ENCODE data around the gene ASF1B.

- TF ChIP-seq CTCF (conservative IDR thresholded peaks at IDR 0.05; ENCODE audit: low read length) (peak; percentile 73), EZH2phosphoT487 (IDR thresholded peaks at IDR 0.05; ENCODE audit: borderline replicate concordance, low read depth, low read length) (no peak)
Measured at GRCh38 chr19:14136509-14137281, at the start of gene ASF1B.
